HepG2 (cell line): ENCODE results near the gene NALCN.

ENCODE experiments used
- EZH2 ChIP-seq: conservative IDR thresholded peaks from 2 replicates; pipeline ENCODE4 v1.6.1; 2012; ENCODE audit warnings: mild to moderate bottlenecking, low read depth, low read length, moderate library complexity
- HMG20B ChIP-seq: conservative IDR thresholded peaks from 2 replicates; pipeline ENCODE4 v1.6.1; 2016; ENCODE audit warnings: missing genetic modification reagents, missing compliant biosample characterization
- REST ChIP-seq, 2 experiments: IDR thresholded peaks; 2 replicates each; pipeline ENCODE4 v1.6.1; 2011 to 2012; ENCODE audit warnings: low read length in 2 of 2, borderline replicate concordance in 1 of 2, low read depth in 1 of 2, mild to moderate bottlenecking in 1 of 2, moderate library complexity in 1 of 2
- ZBTB33 ChIP-seq: sonication (generic); formaldehyde crosslinking; IDR thresholded peaks from 2 replicates; pipeline ENCODE4 v1.4.0; 2020; ENCODE audit warnings: missing genetic modification reagents

GRCh38 chr13:101424381-101425155 lies 8.3 kb upstream of the NALCN start:
- TF ChIP-seq ZBTB33 (CRISPR knock-in tag) (no peak), HMG20B (CRISPR knock-in tag) (no peak), EZH2 (no peak), REST (IDR thresholded peaks at IDR 0.05; ENCODE audit: borderline replicate concordance in 1 of 2, low read depth in 1 of 2, low read length in 2 of 2) (no peak)
